ENCODE data around the gene LRP6. TPM values are rescaled to one million over a fixed set of nuclear protein-coding genes. Genes with fewer than 3 reads are reported as not detected.

Gene LRP6
- polyA plus RNA-seq, 1 donor, result 25.2 TPM

DNA sequence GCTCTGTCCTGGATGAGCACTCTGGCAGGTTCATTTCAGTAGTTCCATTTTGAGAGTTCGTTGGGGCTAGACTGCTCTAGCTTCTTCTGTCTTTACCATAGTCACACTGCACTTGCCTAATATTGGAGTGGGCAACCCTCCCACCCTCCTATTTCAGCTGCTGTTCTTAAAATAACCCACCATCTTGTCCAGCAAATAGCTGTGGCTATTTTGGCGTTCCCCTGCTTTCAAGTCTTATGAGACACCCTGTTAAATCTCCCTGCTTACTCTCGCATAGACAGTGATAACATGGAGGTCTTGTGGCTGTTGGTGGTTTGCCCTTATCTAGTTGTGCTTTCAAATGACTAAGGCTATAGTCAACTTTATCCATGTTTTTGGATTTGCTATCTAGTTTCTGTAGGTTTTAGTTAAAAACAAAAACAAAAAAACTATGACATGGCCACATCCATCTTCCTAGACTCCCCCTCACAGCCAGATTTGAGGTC, 65.5 kb downstream of the LRP6 start:
- no CpG with 5 or more reads among the region's 3 CpGs for whole genome bisulfite sequencing (ENCODE audit: insufficient coverage, low lambda C conversion rate)
- H3K4me1 ChIP-seq (ENCODE audit: control insufficient read depth, insufficient read depth, low read length), result no peaks in the 10 kb centered on the region
- H3K9me3 ChIP-seq (ENCODE audit: control insufficient read depth, low read depth, low read length), result peaks cover 4% of the 10 kb centered on the region

DNA sequence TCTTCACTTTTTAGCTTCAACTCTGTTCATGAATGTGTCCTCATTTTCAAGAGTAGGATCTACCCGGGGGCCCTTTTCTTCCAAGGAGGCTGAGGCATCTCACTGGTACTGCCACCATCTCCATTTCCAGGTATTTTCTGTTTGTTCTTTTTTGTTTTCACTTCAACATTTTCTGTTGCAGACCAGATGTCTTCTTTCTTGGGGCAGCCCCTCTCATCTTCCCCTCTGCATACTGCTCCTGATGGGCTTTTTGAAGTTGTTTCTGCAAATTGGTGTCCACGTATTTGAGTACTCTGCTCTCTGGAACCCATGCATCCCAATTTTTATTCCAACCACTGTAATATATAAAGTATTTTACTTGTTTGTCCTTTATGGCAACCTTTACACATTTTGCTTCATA, 66.5 kb downstream of the LRP6 start:
- H3K9me3 ChIP-seq (ENCODE audit: control insufficient read depth, low read depth, low read length), result peaks cover 4% of the 10 kb centered on the region
- WGBS (ENCODE audit: insufficient coverage, low lambda C conversion rate), result no CpG with 5 or more reads among the region's 2 CpGs

More for the DNA sequence above, 65.5 kb downstream of the LRP6 start:
- Histone ChIP-seq H3K27me3 (ENCODE audit: control insufficient read depth, insufficient read depth, low read length) (no peaks in the 10 kb centered on the region), H3K27ac (ENCODE audit: low read length) (no peak overlapping the region), H3K4me3 (ENCODE audit: low read length) (no peak overlapping the region), H3K36me3 (ENCODE audit: control insufficient read depth, insufficient read depth, low read length) (peaks cover 21% of the 10 kb centered on the region)
- DNase-seq, result no peak

DNA sequence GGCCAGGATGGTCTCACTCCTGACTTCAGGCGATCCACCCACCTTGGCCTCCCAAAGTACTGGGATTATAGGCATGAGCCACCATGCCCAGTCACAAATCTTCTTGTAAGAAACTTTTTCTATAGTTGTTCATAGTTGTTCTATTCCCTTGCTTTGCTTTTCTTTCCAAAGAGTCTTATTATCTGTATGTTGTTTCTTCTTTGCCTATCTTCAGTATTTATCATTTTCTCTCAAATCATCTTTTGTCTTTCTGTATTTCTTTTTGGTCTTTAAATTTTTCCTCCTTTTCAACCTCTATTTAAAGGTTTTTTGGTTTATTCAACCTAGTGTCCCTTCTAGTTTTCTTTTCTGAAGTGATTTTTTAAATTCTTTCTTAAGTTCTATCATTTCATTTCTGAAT, 68.7 kb downstream of the LRP6 start:
- peaks cover 4% of the 10 kb centered on the region for H3K9me3 ChIP-seq (ENCODE audit: control insufficient read depth, low read depth, low read length)
- no peaks in the 10 kb centered on the region for H3K27me3 ChIP-seq (ENCODE audit: control insufficient read depth, insufficient read depth, low read length)
- no peak overlapping the region for H3K4me3 ChIP-seq (ENCODE audit: low read length)
- no CpG with 5 or more reads among the region's 1 CpG for WGBS (ENCODE audit: insufficient coverage, low lambda C conversion rate)
- H3K27ac ChIP-seq (ENCODE audit: low read length), result no peak overlapping the region
- peaks cover 21% of the 10 kb centered on the region for H3K36me3 ChIP-seq (ENCODE audit: control insufficient read depth, insufficient read depth, low read length)
- no peak for DNase-seq
- H3K4me1 ChIP-seq (ENCODE audit: control insufficient read depth, insufficient read depth, low read length), result no peaks in the 10 kb centered on the region

More for the DNA sequence above, 66.5 kb downstream of the LRP6 start:
- H3K4me1 ChIP-seq (ENCODE audit: control insufficient read depth, insufficient read depth, low read length), result no peaks in the 10 kb centered on the region
- H3K27me3 ChIP-seq (ENCODE audit: control insufficient read depth, insufficient read depth, low read length), result no peaks in the 10 kb centered on the region
- DNase-seq, result no peak
- no peak overlapping the region for H3K4me3 ChIP-seq (ENCODE audit: low read length)
- H3K36me3 ChIP-seq (ENCODE audit: control insufficient read depth, insufficient read depth, low read length), result peaks cover 21% of the 10 kb centered on the region
- H3K27ac ChIP-seq (ENCODE audit: low read length), result no peak overlapping the region

DNA sequence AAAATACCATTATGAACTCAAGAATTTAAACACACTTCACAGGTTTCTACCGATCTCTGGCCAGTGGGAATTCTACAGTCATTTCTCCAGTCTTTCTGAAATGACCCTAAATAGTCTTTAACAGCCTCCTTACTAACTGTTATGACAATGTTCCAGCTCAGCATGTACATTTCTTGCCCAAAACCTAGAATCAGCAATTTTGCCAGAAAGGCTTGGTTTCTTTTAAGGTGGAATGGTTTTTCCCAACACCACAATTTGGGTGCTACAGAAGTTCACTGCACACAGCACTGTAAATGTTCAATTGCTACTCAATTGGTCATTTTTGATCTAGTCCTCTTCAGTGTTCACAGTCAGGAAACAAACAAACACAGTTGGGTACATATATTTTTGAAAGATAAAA, 69.7 kb downstream of the LRP6 start:
- Histone ChIP-seq H3K4me3 (ENCODE audit: low read length) (no peak overlapping the region), H3K36me3 (ENCODE audit: control insufficient read depth, insufficient read depth, low read length) (peaks cover 12% of the 10 kb centered on the region), H3K27me3 (ENCODE audit: control insufficient read depth, insufficient read depth, low read length) (no peaks in the 10 kb centered on the region), H3K27ac (ENCODE audit: low read length) (no peak overlapping the region), H3K9me3 (ENCODE audit: control insufficient read depth, low read depth, low read length) (peaks cover 4% of the 10 kb centered on the region), H3K4me1 (ENCODE audit: control insufficient read depth, insufficient read depth, low read length) (no peaks in the 10 kb centered on the region)
- DNase-seq, result no peak
- WGBS (ENCODE audit: insufficient coverage, low lambda C conversion rate), result no CpG with 5 or more reads among the region's 1 CpG

DNA sequence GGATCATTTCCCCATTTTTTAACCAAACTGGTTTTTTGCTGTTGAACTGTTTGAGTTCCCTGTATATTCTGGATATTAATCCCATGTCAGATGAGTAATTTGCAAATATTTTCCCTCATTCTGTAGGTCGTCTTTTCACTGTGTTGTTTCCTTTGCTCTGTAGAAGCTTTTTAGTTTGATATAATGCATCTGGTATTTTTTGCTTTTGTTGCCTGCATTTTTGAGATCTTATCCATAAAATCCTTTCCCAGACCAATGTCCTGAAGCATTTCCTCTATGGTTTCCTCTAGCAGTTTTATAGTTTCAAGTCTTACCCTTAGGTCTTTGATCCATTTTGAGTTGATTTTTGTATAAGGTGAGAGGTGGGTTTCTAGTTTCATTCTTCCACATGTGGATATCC, 71.3 kb downstream of the LRP6 start:
- H3K36me3 ChIP-seq (ENCODE audit: control insufficient read depth, insufficient read depth, low read length), result peaks cover 7% of the 10 kb centered on the region
- H3K4me3 ChIP-seq (ENCODE audit: low read length), result no peak overlapping the region
- WGBS (ENCODE audit: insufficient coverage, low lambda C conversion rate), result 80% methylated on average over 1 of the region's 1 CpG
- peaks cover 4% of the 10 kb centered on the region for H3K9me3 ChIP-seq (ENCODE audit: control insufficient read depth, low read depth, low read length)
- H3K4me1 ChIP-seq (ENCODE audit: control insufficient read depth, insufficient read depth, low read length), result no peaks in the 10 kb centered on the region
- DNase-seq, result no peak
- no peak overlapping the region for H3K27ac ChIP-seq (ENCODE audit: low read length)
- no peaks in the 10 kb centered on the region for H3K27me3 ChIP-seq (ENCODE audit: control insufficient read depth, insufficient read depth, low read length)

DNA sequence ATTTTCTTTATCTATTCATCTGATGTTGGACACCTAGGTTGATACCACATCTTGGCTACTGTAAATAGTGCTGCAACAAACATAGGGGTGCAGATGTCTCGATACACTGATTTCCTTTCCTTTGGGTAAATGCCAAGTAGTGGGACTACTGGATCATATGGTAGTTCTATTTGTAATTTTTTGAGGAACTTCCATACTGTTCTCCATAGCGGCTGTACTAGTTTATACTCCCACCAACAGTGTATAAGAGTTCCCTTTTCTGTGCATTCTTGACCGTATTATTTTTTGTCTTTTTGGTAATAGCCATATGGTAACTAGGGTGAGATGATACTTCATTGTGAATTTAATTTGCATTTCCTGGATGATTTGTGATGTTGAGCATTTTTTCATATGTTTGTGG, 71.8 kb downstream of the LRP6 start:
- H3K36me3 ChIP-seq (ENCODE audit: control insufficient read depth, insufficient read depth, low read length), result peaks cover 8% of the 10 kb centered on the region
- 100% methylated on average over 1 of the region's 3 CpGs for WGBS (ENCODE audit: insufficient coverage, low lambda C conversion rate)
- H3K27me3 ChIP-seq (ENCODE audit: control insufficient read depth, insufficient read depth, low read length), result no peaks in the 10 kb centered on the region
- DNase-seq, result no peak
- peaks cover 4% of the 10 kb centered on the region for H3K9me3 ChIP-seq (ENCODE audit: control insufficient read depth, low read depth, low read length)
- no peaks in the 10 kb centered on the region for H3K4me1 ChIP-seq (ENCODE audit: control insufficient read depth, insufficient read depth, low read length)
- H3K27ac ChIP-seq (ENCODE audit: low read length), result no peak overlapping the region
- no peak overlapping the region for H3K4me3 ChIP-seq (ENCODE audit: low read length)

DNA sequence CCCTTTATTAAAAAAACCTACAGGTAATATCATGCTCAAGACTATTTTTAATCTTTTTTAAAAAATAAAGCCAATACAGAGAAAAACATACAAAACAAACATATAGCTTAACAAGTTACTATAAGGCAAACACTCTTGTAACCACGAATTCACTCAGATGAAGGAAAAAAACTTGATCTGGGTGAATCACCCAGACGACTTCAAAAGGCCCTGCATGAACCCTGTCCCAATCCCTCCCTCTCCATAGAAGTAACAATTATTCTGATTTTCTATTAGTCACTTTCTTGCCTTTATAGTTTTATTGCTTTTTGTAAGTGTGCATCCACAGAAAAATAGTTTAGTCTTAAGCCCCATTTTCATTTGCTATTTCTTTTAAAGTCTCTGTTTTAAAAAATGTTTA, 72.6 kb downstream of the LRP6 start:
- WGBS (ENCODE audit: insufficient coverage, low lambda C conversion rate), result no CpG with 5 or more reads among the region's 2 CpGs

DNA sequence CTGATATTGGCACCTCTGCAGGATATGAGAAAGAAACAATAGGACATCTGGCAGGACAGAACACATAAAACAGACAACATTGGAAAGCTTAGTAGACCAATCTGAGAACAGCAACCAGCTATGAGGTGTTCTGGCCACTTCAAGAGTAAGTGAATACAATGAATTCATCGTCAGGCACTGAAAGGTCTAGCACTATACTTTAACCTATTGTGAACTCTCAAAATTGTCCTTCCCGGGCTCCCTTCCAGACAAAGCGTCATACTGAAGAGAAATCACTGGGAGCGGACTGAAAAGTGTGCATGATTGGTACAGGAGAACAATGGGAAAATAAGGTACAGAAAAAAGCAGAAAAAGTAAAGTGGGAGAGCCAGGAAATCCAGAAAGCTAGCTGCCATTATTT, 75.8 kb downstream of the LRP6 start:
- Histone ChIP-seq H3K4me1 (ENCODE audit: control insufficient read depth, insufficient read depth, low read length) (no peaks in the 10 kb centered on the region), H3K36me3 (ENCODE audit: control insufficient read depth, insufficient read depth, low read length) (peaks cover 9% of the 10 kb centered on the region), H3K9me3 (ENCODE audit: control insufficient read depth, low read depth, low read length) (no peaks in the 10 kb centered on the region), H3K4me3 (ENCODE audit: low read length) (no peak overlapping the region), H3K27ac (ENCODE audit: low read length) (no peak overlapping the region), H3K27me3 (ENCODE audit: control insufficient read depth, insufficient read depth, low read length) (no peaks in the 10 kb centered on the region)
- WGBS (ENCODE audit: insufficient coverage, low lambda C conversion rate), result 100% methylated on average over 1 of the region's 4 CpGs
- DNase-seq, result no peak

More for the DNA sequence above, 72.6 kb downstream of the LRP6 start:
- Histone ChIP-seq H3K4me3 (ENCODE audit: low read length) (no peak overlapping the region), H3K27me3 (ENCODE audit: control insufficient read depth, insufficient read depth, low read length) (no peaks in the 10 kb centered on the region), H3K27ac (ENCODE audit: low read length) (no peak overlapping the region), H3K36me3 (ENCODE audit: control insufficient read depth, insufficient read depth, low read length) (peaks cover 5% of the 10 kb centered on the region), H3K9me3 (ENCODE audit: control insufficient read depth, low read depth, low read length) (peaks cover 4% of the 10 kb centered on the region), H3K4me1 (ENCODE audit: control insufficient read depth, insufficient read depth, low read length) (no peaks in the 10 kb centered on the region)
- no peak for DNase-seq

DNA sequence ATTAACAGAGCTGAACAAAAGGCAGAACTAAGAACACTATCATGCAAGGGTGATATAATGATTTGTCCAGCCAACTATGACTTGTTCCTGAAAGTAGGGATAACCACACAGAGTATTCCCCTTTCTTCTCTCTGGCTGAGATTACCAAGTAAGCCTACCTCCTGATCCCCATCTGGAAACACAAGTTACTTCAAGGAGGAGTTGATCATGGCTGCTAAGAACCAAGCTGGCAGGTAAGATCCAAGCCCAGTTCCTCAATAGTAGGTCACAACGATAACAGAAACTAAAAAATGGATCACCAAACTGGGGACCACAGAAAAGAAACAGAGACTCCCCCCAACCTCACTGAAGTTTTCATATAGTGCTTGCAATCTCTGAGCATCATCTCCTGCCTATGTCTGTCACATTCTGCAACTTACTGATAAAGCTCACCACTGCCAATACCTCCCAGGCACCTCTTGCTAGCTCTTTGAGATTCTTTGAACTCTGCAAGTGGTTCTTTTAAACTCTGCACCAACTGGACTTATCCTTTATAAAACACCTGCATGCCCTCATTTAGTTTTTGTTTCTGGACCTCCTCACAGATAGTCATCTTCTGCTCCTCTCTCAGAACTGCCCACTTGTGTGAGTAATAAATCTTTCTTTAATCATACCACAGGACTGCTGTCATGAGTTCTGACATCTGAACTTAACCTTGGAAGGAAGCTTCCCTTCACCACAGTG, 76.6 kb downstream of the LRP6 start:
- Histone ChIP-seq H3K4me3 (ENCODE audit: low read length) (no peak overlapping the region), H3K4me1 (ENCODE audit: control insufficient read depth, insufficient read depth, low read length) (no peaks in the 10 kb centered on the region), H3K9me3 (ENCODE audit: control insufficient read depth, low read depth, low read length) (no peaks in the 10 kb centered on the region), H3K27ac (ENCODE audit: low read length) (no peak overlapping the region), H3K36me3 (ENCODE audit: control insufficient read depth, insufficient read depth, low read length) (peaks cover 9% of the 10 kb centered on the region), H3K27me3 (ENCODE audit: control insufficient read depth, insufficient read depth, low read length) (no peaks in the 10 kb centered on the region)
- no peak for DNase-seq
- WGBS (ENCODE audit: insufficient coverage, low lambda C conversion rate), result 57% methylated on average over 1 of the region's 1 CpG

DNA sequence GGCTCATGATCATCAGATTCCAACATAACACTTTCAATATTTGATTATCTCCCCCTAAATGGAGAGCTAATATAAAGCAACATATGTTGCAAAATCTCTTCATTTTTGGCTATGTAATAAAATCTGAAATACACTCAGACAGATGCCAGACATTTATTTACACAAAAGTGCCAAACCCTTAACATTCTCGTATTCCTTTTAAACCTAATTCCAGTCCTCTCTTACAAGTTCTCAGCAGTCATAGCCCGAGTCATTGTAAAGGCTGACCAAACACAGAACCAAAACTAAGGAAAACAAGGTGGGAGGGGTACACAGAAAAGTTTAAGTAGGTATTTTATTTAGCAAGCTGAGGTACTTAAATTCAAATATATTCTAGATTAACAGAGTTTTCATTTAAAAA, 81.4 kb downstream of the LRP6 start:
- Histone ChIP-seq H3K4me1 (ENCODE audit: control insufficient read depth, insufficient read depth, low read length) (no peaks in the 10 kb centered on the region), H3K36me3 (ENCODE audit: control insufficient read depth, insufficient read depth, low read length) (peaks cover 14% of the 10 kb centered on the region), H3K27me3 (ENCODE audit: control insufficient read depth, insufficient read depth, low read length) (no peaks in the 10 kb centered on the region), H3K9me3 (ENCODE audit: control insufficient read depth, low read depth, low read length) (no peaks in the 10 kb centered on the region), H3K4me3 (ENCODE audit: low read length) (no peak overlapping the region), H3K27ac (ENCODE audit: low read length) (no peak overlapping the region)
- 100% methylated on average over 1 of the region's 2 CpGs for WGBS (ENCODE audit: insufficient coverage, low lambda C conversion rate)
- DNase-seq, result no peak
